Body of pancreas (tissue), 4 donors: ENCODE data around the gene ACVR1. TPM values are rescaled to one million over a fixed set of nuclear protein-coding genes. Genes with fewer than 3 reads are reported as not detected.

Experiments used
- ATAC-seq: fragments of 150-250 bp; one replicate; pipeline ENCODE4 v1.9.1; 2016
- DNase-seq, 4 donors: peaks; one replicate each; pipeline ENCODE4 v3.0.0-alpha.2; 2019
- H3K27ac ChIP-seq, 4 donors: fragments of 200-600 bp; sonication (generic); 1 replicate in 3 of 4; 2 replicates in 1 of 4; pipeline versions ENCODE4 v1.5.1 to v1.6.1; 2016 to 2019; ENCODE audit warnings: mild to moderate bottlenecking in 1 of 4, mixed read lengths in 1 of 4, moderate library complexity in 1 of 4
- H3K27me3 ChIP-seq, 2 donors: fragments of 200-600 bp; sonication (generic); one replicate each; pipeline ENCODE4 v1.6.0; 2016; ENCODE audit warnings: mild to moderate bottlenecking in 1 of 2
- H3K36me3 ChIP-seq, 2 donors: fragments of 200-600 bp; sonication (generic); replicated peaks in 1 of 2; 2 replicates each; pipeline ENCODE4 v1.5.1; 2016; ENCODE audit warnings: low read depth in 2 of 2; ENCODE audit not compliant: insufficient read depth in 1 of 2
- H3K4me1 ChIP-seq: fragments of 200-600 bp; sonication (generic); one replicate; pipeline ENCODE4 v1.6.0; 2016
- H3K4me3 ChIP-seq, 2 donors: fragments of 200-600 bp; sonication (generic); 1 replicate in 1 of 2; 2 replicates in 1 of 2; pipeline ENCODE4 v1.5.1; 2016 to 2019
- H3K9me3 ChIP-seq, 3 donors: fragments of 200-600 bp; sonication (generic); 1 replicate in 2 of 3; 2 replicates in 1 of 3; pipeline ENCODE4 v1.5.1; 2016
- CTCF ChIP-seq, 7 experiments: fragments of 450-650 bp in 4 of 7; fragments of 200-600 bp in 3 of 7; sonication (generic) in 3 of 7; IDR thresholded peaks; one replicate each; pipeline ENCODE4 v1.5.1; 2016 to 2019; ENCODE audit warnings: antibody characterized with exemption in 7 of 7
- POLR2A ChIP-seq, 3 donors: fragments of 450-650 bp; IDR thresholded peaks; one replicate each; pipeline ENCODE4 v1.6.1; 2016; ENCODE audit warnings: antibody characterized with exemption in 3 of 3, mild to moderate bottlenecking in 2 of 3
- WGBS, 2 donors: methylation state at CpG; one replicate each; pipeline ENCODE4 v1.1.5; 2017; 5-methylcytosine and 5-hydroxymethylcytosine counted together
- intact Hi-C: fragments of 100-400 bp; cut with DNase I; formaldehyde crosslinking; loops from one replicate; pipeline ENCODE4 v1.15.1; 2023
- total RNA-seq, 2 donors: library from RNA; depleted of rRNA; stranded (reverse); fragments of >200 nt; gene quantifications; one replicate each; pipeline ENCODE4 v1.1.0, GENCODE V29; 2016

The ACVR1 gene
- total RNA-seq, 2 donors from 2014 or later, result 14.0 to 18.5 TPM

- no peaks in the 10 kb centered on the region for H3K27me3 ChIP-seq
- no peak for DNase-seq
- H3K9me3 ChIP-seq, result no peaks in the 10 kb centered on the region
- no peak for ATAC-seq
- no peak for TF ChIP-seq CTCF (IDR thresholded peaks at IDR 0.05)
- no peak for TF ChIP-seq POLR2A (IDR thresholded peaks at IDR 0.05)
- no peak overlapping the region for H3K4me3 ChIP-seq
- intact Hi-C loops, result no loop called here
- WGBS, 2 donors, result 89 to 90% methylated on average over 4 of the region's 4 CpGs
- H3K4me1 ChIP-seq, result peaks cover 52% of the 10 kb centered on the region
- no peak overlapping the region for H3K27ac ChIP-seq
- no peaks in the 10 kb centered on the region for H3K36me3 ChIP-seq
Observed at GRCh38 chr2:157835006-157835405, 41.1 kb downstream of the ACVR1 start.

DNA sequence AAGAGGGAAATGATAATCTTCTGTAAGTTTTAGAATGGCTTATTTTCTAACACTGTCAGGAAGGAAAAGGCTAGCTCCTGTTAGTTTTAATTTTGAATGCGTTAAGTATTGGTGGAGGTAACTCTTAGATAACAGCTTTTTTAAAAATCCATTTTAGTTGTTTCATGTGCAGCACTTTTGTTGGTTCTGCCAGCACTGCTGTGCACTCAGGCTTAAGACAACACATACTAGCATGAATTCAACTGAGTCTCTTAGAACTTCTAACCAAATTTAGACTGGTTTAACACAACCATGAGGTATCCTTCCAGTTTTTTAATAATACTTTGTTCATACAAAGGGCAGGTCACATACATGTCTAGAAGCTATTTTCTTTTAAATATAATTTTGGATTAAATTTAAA lies 42.4 kb downstream of the ACVR1 start:
- TF ChIP-seq CTCF (IDR thresholded peaks at IDR 0.05) (no peak), POLR2A (IDR thresholded peaks at IDR 0.05) (no peak)
- H3K27me3 ChIP-seq, result no peaks in the 10 kb centered on the region
- DNase-seq (no peak), ATAC-seq (no peak)
- no peak overlapping the region for H3K4me3 ChIP-seq
- H3K4me1 ChIP-seq, result peaks cover 40% of the 10 kb centered on the region
- no peaks in the 10 kb centered on the region for H3K36me3 ChIP-seq
- intact Hi-C loops, result no loop called here
- H3K27ac ChIP-seq, result no peak overlapping the region
- WGBS, 2 donors, result 95% methylated on average over 1 of the region's 1 CpG
- H3K9me3 ChIP-seq, result no peaks in the 10 kb centered on the region

DNA sequence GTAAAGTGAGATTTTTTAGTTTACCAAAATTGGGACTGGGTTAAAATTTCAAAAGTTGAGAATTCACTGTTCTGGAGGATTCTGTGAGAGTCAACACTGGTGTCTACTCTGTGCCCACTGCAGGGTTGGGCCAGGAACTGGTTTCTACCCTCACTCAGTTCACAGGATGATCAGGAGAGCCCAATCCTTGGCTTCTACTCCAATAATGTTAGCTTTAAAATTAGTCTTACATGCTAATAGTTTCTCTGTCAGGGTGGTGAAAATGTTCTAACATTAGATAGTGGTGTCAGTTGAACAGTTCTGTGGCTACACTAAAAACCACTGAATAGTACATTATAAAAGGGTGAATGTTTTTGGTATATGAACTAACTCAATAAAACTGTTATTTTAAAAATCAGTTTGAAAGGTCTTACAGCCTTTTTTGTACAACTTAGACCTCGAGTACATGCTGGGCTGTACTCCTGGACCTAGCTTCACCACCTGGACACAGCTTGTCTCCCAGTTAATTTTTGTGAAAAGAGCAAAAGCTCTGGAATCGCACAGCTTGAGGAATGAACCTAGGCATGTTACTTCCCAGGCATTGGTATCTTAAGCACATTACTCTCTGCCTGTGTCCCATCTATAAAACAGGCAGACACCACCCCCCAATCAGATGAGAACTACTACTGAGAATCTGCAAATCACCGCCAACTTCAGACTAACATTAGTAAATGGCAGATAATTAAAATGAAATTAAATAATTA lies 44.4 kb downstream of the ACVR1 start:
- no peaks in the 10 kb centered on the region for H3K36me3 ChIP-seq
- no peaks in the 10 kb centered on the region for H3K9me3 ChIP-seq
- TF ChIP-seq CTCF (IDR thresholded peaks at IDR 0.05) (no peak), POLR2A (IDR thresholded peaks at IDR 0.05) (no peak)
- no peak overlapping the region for H3K4me3 ChIP-seq
- 92 to 94% methylated on average over 3 of the region's 3 CpGs for WGBS, 2 donors
- no peaks in the 10 kb centered on the region for H3K27me3 ChIP-seq
- peak overlapping the region in 2 of 4 donors; percentile 57 to 63 for H3K27ac ChIP-seq
- intact Hi-C loops, result no loop called here
- peak; percentile 26 for ATAC-seq
- DNase-seq, result no peak
- H3K4me1 ChIP-seq, result peaks cover 22% of the 10 kb centered on the region

- H3K27me3 ChIP-seq, result no peaks in the 10 kb centered on the region
- ATAC-seq, result peak; percentile 87
Observed at GRCh38 chr2:157830696-157831570, 45.2 kb downstream of the ACVR1 start.

More at GRCh38 chr2:157830696-157831570, 45.2 kb downstream of the ACVR1 start:
- TF ChIP-seq CTCF (IDR thresholded peaks at IDR 0.05) (no peak), POLR2A (IDR thresholded peaks at IDR 0.05) (no peak)
- DNase-seq, result peak in 3 of 4 donors; percentile 28 to 49 (median 46)
- intact Hi-C loops, result no loop called here
- Histone ChIP-seq H3K4me3 (no peak overlapping the region), H3K27ac (peak overlapping the region in 3 of 4 donors; percentile 23 to 74 (median 57)), H3K9me3 (no peaks in the 10 kb centered on the region), H3K4me1 (peaks cover 14% of the 10 kb centered on the region), H3K36me3 (no peaks in the 10 kb centered on the region)
- 48 to 68% methylated on average over 2 of the region's 2 CpGs for WGBS, 2 donors
